Measurements from ENCODE around the gene TNS1.

DNA sequence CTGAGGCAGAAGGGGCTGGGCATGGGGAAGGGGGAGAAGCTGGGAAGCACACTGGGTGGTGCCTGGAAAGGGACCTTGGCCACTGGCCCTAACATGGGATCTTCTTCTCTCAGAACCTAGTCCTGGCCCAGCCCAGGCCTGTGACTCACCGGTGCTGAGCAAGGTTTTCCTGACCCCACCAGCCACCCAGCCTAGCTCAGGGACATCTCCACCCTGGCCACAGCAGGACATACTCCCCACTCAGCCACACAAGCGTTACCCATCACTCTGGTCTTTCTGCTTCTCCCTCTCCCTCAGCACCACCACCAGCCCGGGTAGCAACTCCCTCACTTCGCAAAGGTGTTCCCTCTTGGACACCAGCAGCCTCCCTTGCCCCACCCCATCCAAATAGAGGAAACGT lies 22.8 kb downstream of the TNS1 start:
- TF ChIP-seq, protein P1, sequence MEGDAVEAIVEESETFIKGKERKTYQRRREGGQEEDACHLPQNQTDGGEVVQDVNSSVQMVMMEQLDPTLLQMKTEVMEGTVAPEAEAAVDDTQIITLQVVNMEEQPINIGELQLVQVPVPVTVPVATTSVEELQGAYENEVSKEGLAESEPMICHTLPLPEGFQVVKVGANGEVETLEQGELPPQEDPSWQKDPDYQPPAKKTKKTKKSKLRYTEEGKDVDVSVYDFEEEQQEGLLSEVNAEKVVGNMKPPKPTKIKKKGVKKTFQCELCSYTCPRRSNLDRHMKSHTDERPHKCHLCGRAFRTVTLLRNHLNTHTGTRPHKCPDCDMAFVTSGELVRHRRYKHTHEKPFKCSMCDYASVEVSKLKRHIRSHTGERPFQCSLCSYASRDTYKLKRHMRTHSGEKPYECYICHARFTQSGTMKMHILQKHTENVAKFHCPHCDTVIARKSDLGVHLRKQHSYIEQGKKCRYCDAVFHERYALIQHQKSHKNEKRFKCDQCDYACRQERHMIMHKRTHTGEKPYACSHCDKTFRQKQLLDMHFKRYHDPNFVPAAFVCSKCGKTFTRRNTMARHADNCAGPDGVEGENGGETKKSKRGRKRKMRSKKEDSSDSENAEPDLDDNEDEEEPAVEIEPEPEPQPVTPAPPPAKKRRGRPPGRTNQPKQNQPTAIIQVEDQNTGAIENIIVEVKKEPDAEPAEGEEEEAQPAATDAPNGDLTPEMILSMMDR (conservative IDR thresholded peaks at IDR 0.05; ENCODE audit: low read depth, low read length) = no peak
- no peak for TF ChIP-seq EZH2phosphoT487 (IDR thresholded peaks at IDR 0.05; ENCODE audit: borderline replicate concordance, low read length)
